ENCODE results near the gene GRK5.

The GRK5 gene

GRCh38 chr10:119302591-119303253 is 95.4 kb downstream of the GRK5 start:
- no peak for FAIRE-seq

- no peak for FAIRE-seq
Observed at GRCh38 chr10:119303886-119304285, 96.5 kb downstream of the GRK5 start.

GRCh38 chr10:119304541-119304940 is 97.2 kb downstream of the GRK5 start:
- no peak for FAIRE-seq

GRCh38 chr10:119305860-119306513 is 98.6 kb downstream of the GRK5 start:
- no peak for FAIRE-seq

- FAIRE-seq, result no peak
Observed at GRCh38 chr10:119306514-119306951, 99.2 kb downstream of the GRK5 start.

- FAIRE-seq, result no peak
Observed at GRCh38 chr10:119306986-119307392, 99.6 kb downstream of the GRK5 start.

GRCh38 chr10:119308089-119308488 is 100.7 kb downstream of the GRK5 start:
- no peak for FAIRE-seq

- no peak for FAIRE-seq
Observed at GRCh38 chr10:119308551-119309422, 101.4 kb downstream of the GRK5 start.

GRCh38 chr10:119309423-119309770 is 102.0 kb downstream of the GRK5 start:
- FAIRE-seq, result no peak

GRCh38 chr10:119310806-119311205 is 103.4 kb downstream of the GRK5 start:
- no peak for FAIRE-seq

- FAIRE-seq, result no peak
Observed at GRCh38 chr10:119312241-119312640, 104.9 kb downstream of the GRK5 start.

GRCh38 chr10:119313024-119313423 is 105.7 kb downstream of the GRK5 start:
- FAIRE-seq, result no peak

- FAIRE-seq, result no peak
Observed at GRCh38 chr10:119313644-119314043, 106.3 kb downstream of the GRK5 start.

GRCh38 chr10:119314061-119314460 is 106.7 kb downstream of the GRK5 start:
- no peak for FAIRE-seq

- FAIRE-seq, result no peak
Observed at GRCh38 chr10:119314486-119314885, 107.1 kb downstream of the GRK5 start.

GRCh38 chr10:119315128-119316001 is 108.0 kb downstream of the GRK5 start:
- FAIRE-seq, result no peak

- no peak for FAIRE-seq
Observed at GRCh38 chr10:119316002-119316358, 108.6 kb downstream of the GRK5 start.

GRCh38 chr10:119316729-119317097 is 109.3 kb downstream of the GRK5 start:
- FAIRE-seq, result no peak

- FAIRE-seq, result no peak
Observed at GRCh38 chr10:119318411-119319160, 111.2 kb downstream of the GRK5 start.

GRCh38 chr10:119319161-119319919 is 112.0 kb downstream of the GRK5 start:
- no peak for FAIRE-seq

- no peak for FAIRE-seq
Observed at GRCh38 chr10:119319920-119320258, 112.5 kb downstream of the GRK5 start.

GRCh38 chr10:119320981-119321380 is 113.6 kb downstream of the GRK5 start:
- FAIRE-seq, result no peak

All from TTC549 (cell line).